Skin epidermis (tissue), 12 donors: Measurements from ENCODE around the gene TM4SF1.
A peak's percentile ranks its signal among the peaks of the same experiment; 100 is the strongest.

Experiments
- H3K27ac ChIP-seq, 21 experiments: fragments of 200-600 bp; sonication (generic) in 11 of 21; one replicate each; pipeline ENCODE4 v1.5.0; 2020; ENCODE audit warnings: mild to moderate bottlenecking in 3 of 21, inconsistent platforms in 2 of 21, moderate library complexity in 2 of 21
- H3K4me3 ChIP-seq, 7 experiments: fragments of 200-600 bp; sonication (generic) in 2 of 7; one replicate each; pipeline ENCODE4 v1.5.0; 2020; ENCODE audit warnings: inconsistent platforms in 2 of 7, mild to moderate bottlenecking in 2 of 7, moderate library complexity in 1 of 7

Gene TM4SF1, protein sequence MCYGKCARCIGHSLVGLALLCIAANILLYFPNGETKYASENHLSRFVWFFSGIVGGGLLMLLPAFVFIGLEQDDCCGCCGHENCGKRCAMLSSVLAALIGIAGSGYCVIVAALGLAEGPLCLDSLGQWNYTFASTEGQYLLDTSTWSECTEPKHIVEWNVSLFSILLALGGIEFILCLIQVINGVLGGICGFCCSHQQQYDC

DNA sequence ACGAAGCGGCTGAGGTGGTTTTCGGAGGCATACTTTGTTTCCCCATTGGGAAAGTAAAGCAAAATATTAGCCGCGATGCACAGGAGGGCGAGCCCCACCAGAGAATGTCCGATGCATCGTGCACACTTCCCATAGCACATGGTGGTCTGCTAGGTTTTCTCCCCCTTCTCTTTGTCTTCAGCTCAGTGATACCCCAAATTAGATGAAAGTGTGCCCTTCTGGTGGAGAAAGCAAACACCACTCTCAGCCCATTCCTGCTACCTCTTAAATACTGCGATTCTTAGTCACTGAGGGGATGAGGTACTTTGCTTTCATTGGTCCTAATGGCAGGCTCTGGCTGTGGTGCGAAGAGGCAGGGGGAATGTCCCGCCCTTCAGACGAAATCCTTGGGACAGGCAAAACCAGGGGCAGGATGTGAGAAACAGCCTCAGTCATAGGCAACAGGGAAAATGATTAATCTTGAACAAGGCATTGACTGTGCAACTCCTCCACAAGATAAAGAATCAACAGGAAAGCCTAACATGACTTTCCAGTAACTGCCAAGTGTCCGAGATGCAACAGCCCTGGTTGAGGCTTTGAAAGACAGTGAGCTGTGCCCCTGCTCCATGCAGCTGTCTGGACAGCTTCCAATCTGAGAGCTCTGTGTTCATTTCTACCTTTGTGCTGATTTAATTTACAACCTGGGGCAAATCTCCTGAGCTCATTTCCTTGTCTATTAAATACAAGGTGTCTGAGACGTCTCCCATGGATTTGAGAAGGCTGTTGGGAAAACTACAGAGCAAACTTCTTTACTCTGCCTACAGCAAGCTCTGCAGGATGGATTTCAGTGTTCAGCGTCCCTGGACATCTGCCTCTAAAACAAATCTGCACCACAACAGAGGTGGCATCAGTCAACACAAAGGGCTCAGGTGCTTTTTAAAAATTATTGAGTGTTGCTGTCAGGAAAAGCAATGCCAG is at the start of gene TM4SF1:
TSS of gene TM4SF1 (minus strand) at position 242 of the 957 bp plus-strand sequence. CDS start at position 140, 102 bp downstream.
- H3K4me3 ChIP-seq: peak within 1 kb of the TSS; percentile 22 to 48 (median 34)
- peak within 1 kb of the TSS; percentile 13 to 89 (median 81) for H3K27ac ChIP-seq

DNA sequence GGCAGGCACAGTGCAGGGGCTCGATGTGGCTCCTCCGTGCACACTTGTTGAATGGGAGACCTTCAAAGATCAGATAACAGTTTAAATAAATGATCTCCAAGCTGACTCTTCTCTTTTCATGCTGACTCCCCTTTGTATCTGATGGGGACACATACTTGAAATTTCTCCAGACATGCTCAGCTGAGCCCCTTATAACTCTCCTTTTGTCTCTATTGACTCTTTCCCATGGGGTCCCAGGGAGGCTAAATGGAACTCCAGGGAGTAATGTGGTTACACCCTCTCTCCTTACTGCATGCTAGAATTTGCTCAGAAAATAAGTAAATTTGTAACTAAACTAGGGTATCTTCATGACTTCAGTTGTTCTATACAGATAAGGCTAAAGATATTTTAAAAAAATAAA is 48.9 kb upstream of the TM4SF1 start:
- Histone ChIP-seq H3K27ac (no peak overlapping the region), H3K4me3 (no peak overlapping the region)

DNA sequence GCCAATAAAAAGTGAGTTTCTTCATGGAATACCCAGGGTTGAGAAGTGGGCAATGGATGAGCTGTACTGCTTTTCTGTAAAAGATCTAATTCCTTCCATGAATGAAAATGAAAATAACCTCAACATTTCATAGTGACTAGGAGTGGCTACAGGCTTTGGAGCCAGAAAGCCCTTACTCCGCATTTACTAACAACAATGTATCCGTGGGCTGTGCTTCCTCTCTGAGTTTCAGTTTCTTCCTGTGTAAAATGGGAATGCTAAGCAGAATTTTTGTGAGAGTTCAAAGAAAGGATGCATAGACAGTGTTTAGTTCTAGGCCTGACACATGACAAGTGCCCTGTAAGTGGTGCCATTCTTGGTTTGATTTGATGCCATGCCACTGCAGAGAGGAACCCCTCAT is 47.5 kb upstream of the TM4SF1 start:
- no peak overlapping the region for H3K27ac ChIP-seq
- no peak overlapping the region for H3K4me3 ChIP-seq

GRCh38 chr3:149421764-149422163 is 44.3 kb upstream of the TM4SF1 start:
- no peak overlapping the region for H3K27ac ChIP-seq
- no peak overlapping the region for H3K4me3 ChIP-seq

GRCh38 chr3:149419816-149420215 is 42.4 kb upstream of the TM4SF1 start:
- no peak overlapping the region for H3K27ac ChIP-seq
- H3K4me3 ChIP-seq: no peak overlapping the region

GRCh38 chr3:149417727-149418126 is 40.3 kb upstream of the TM4SF1 start:
- Histone ChIP-seq H3K27ac (no peak overlapping the region), H3K4me3 (no peak overlapping the region)

GRCh38 chr3:149417174-149417573 is 39.7 kb upstream of the TM4SF1 start:
- Histone ChIP-seq H3K4me3 (no peak overlapping the region), H3K27ac (no peak overlapping the region)

- Histone ChIP-seq H3K4me3 (no peak overlapping the region), H3K27ac (no peak overlapping the region)
Measured at GRCh38 chr3:149415484-149415883, 38.0 kb upstream of the TM4SF1 start.

GRCh38 chr3:149414557-149415231 is 37.2 kb upstream of the TM4SF1 start:
- Histone ChIP-seq H3K4me3 (no peak overlapping the region), H3K27ac (peak overlapping the region in 2 of 21 experiments; percentile 20 to 42)

DNA sequence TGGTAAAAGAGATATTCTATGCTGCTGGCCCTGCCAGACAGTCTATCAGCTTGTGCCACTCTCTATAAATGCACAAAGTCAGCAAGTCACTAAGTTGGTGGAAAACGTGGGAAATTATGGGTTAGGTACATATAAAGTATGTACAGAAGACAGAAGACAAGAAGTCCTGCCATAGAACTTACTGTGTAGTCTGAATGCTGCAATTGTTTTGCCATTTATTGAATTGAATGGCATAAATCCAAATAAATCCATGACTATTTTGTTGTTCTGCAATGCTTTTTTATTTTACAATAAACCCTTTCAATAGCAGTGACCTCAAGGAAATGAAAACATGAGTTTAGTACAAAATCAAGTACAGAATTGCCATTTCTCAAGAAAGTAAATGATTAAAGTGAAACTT is 34.1 kb upstream of the TM4SF1 start:
- H3K27ac ChIP-seq: no peak overlapping the region
- no peak overlapping the region for H3K4me3 ChIP-seq

DNA sequence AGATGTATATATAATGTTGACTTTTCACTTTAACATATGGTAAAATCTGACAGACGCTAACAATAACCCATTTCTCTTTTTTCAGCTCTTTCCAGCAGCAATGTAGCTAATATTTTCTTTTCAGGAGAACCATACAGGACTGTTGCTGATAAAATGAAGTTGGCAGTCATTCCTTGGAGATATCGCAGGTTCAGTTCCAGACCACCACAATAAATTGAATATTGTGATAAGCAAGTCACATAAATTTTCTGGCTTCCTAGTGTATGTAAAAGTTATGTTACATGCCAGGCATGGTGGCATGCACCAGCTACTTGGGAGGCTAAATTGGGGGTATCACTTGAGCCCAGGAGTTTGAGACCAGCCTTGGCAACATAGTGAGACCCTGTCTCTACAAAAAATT is 31.9 kb upstream of the TM4SF1 start:
- no peak overlapping the region for H3K4me3 ChIP-seq
- H3K27ac ChIP-seq: no peak overlapping the region

- Histone ChIP-seq H3K27ac (no peak overlapping the region), H3K4me3 (no peak overlapping the region)
Measured at GRCh38 chr3:149407898-149408297, 30.4 kb upstream of the TM4SF1 start.

DNA sequence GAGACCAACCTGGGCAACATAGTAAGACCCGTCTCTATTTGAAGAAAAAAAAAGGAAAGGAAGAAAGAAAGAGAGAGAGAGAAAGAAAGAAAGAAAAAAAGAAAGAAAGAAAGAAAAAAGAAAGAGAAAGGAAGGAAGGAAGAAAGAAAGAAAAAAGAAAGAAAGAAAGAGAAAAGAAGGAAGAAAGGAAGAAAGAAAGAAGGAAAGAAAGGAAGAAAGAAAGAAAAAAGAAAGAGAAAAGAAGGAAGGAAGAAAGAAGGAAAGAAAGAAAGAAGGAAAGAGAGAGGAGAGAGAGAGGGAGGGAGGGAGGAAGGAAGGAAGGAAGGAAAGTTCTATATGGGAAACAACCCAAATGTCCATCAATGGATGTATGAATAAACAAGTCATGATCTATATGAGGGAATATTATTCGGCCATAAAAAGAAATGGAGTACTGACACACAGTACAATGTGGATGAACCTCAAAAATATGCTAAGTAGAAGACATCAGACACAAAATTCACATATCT is 28.8 kb upstream of the TM4SF1 start:
- H3K4me3 ChIP-seq: no peak overlapping the region
- H3K27ac ChIP-seq: no peak overlapping the region

GRCh38 chr3:149403443-149403842 is 26.0 kb upstream of the TM4SF1 start:
- Histone ChIP-seq H3K27ac (no peak overlapping the region), H3K4me3 (no peak overlapping the region)

DNA sequence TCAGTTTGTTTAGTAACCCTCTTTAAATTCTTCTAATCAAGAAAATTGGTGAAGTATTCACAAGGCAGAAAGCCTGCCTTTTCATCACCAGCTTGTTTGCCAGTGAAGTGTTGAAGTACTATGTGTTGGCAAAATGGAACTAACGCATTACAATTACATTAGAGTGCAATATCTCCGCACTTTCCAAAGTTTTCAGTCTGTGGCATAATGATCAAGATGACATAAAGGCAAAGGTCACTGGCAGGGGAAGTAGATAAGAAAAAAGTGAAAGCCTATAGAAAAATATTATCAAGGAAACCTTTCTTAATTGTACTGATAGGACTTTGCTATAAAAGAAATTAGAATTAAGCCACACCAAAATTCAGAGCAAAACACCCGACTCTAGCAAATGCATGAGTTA is 25.0 kb upstream of the TM4SF1 start:
- H3K4me3 ChIP-seq: no peak overlapping the region
- H3K27ac ChIP-seq: no peak overlapping the region

DNA sequence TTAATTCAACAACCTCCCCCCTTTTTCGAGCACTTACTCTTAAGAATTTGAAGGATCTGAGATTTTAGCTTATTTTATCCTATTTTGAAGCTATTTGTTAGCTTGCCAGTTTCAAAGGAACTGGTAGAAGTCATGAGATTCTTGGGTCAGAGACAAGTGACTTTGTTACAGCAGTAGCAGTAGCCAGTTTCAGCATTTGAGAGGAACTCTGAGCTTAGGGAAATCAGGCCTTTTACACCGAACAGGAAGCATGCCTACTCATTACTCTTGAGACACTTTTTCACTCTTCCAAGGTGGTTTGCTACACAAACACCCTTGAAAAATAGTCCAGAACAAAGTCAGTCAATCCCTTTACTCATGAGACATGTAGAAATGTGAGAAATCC is 24.5 kb upstream of the TM4SF1 start:
- Histone ChIP-seq H3K4me3 (no peak overlapping the region), H3K27ac (peak overlapping the region in 2 of 21 experiments; percentile 6 to 34)

DNA sequence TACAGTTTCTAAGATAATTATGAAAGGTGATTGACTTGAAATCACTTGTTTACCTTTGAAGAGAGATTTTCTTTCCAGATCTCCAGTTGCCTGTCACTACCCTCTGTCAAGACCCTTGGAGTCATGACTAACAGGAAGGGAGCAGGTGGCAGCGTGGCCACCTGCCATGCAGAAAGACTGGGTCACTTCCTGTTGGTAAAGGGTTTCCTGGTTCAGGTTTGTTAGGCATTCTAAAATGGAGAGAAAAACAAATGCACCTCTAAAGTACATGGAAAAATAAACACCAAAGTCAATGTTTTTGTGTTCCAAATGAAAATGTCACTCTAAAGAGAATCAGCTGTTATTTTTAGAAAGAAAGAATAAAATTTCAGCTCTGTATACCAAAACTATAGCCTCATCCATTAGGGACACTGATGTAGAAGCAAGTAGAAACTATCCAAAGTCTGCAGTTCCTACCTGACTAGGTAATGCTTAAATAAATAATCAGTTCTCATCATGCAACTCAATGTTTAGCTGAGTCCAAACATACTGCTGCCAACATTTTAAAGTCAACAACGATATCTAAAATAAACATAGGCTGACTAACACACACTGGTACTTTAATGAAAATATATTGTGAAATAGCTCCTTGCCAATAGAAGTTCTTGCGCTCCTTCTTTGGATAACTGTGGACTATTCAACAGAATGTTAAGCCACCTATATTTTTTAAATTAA is 23.9 kb upstream of the TM4SF1 start:
- H3K4me3 ChIP-seq: no peak overlapping the region
- H3K27ac ChIP-seq: peak overlapping the region in 3 of 21 experiments; percentile 6 to 34 (median 11)

DNA sequence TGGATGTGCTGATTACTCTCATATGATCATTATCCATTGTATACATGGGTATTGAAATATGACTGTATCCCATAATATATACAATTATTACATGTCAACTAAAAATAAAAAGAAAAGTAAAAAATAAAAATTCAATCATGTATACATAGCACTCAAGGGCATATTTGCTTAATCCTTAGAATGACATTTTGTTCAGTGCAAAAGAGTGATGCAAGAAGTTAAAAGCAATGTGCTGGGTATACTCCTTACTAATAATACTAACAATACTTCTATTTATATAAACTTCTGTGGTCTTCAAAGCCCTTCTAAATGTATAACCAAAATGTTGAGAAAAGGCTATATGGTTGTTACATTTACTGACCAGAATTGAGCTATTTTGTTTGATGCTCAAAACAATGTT is 23.2 kb upstream of the TM4SF1 start:
- Histone ChIP-seq H3K4me3 (no peak overlapping the region), H3K27ac (no peak overlapping the region)

GRCh38 chr3:149398296-149398695 is 20.8 kb upstream of the TM4SF1 start:
- H3K4me3 ChIP-seq: no peak overlapping the region

DNA sequence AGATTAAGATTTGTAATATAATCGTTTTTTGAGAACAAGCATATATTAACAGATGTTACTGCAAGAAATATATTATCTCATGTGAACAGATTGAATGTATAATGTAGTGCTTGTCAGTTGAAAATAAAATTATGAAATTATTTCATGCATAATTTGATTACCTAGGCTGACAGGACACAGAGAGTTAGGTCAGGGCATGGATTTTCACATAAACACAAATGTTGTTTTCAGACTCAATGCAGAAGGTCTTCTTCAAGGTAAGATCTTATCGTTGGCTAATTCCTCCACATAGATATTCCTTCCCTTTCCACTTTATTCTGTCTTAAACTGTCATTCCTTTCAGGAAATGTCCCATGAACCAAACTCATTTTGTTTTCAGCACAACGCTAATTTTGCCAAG is 20.1 kb upstream of the TM4SF1 start:
- no peak overlapping the region for H3K4me3 ChIP-seq
- H3K27ac ChIP-seq: no peak overlapping the region

More at GRCh38 chr3:149398296-149398695, 20.8 kb upstream of the TM4SF1 start:
- no peak overlapping the region for H3K27ac ChIP-seq
